RWPE2 (cell line): ENCODE data around the gene ARHGEF10L.

Experiments used
- ATAC-seq: fragments of 200-7000 bp; cut with Tn5 transposase; 3 replicates; pipeline ENCODE4 v1.9.1; 2021; ENCODE audit warnings: low read depth
- DNase-seq: peaks from one replicate; pipeline ENCODE4 v3.0.0-alpha.2; 2020; ENCODE audit warnings: low spot score
- H3K27ac ChIP-seq: fragments of 450-650 bp; 2 replicates; pipeline ENCODE4 v1.5.1; 2017; ENCODE audit warnings: mild to moderate bottlenecking; ENCODE audit not compliant: poor library complexity, severe bottlenecking
- H3K27me3 ChIP-seq: fragments of 250-450 bp; sonication (Bioruptor Pico); 2 replicates; pipeline ENCODE4 v1.5.1; 2021; ENCODE audit warnings: mild to moderate bottlenecking, moderate library complexity; ENCODE audit not compliant: insufficient read depth, poor library complexity, severe bottlenecking
- H3K36me3 ChIP-seq: fragments of 250-450 bp; sonication (Bioruptor Pico); 2 replicates; pipeline ENCODE4 v1.5.1; 2020; ENCODE audit warnings: low read depth, mild to moderate bottlenecking, moderate library complexity
- H3K4me1 ChIP-seq: fragments of 250-450 bp; sonication (Bioruptor Pico); 2 replicates; pipeline ENCODE4 v1.5.1; 2021; ENCODE audit warnings: mild to moderate bottlenecking, moderate library complexity; ENCODE audit not compliant: insufficient read depth, poor library complexity, severe bottlenecking
- H3K4me3 ChIP-seq: fragments of 250-450 bp; sonication (Bioruptor Pico); 2 replicates; pipeline ENCODE4 v1.5.1; 2021; ENCODE audit warnings: mild to moderate bottlenecking, moderate library complexity; ENCODE audit not compliant: severe bottlenecking
- H3K9me3 ChIP-seq: fragments of 250-450 bp; sonication (Bioruptor Pico); 2 replicates; pipeline ENCODE4 v1.5.1; 2021; ENCODE audit warnings: mild to moderate bottlenecking, moderate library complexity; ENCODE audit not compliant: severe bottlenecking
- TF ChIP-seq, protein P1 (sequence below): fragments of 450-650 bp; IDR thresholded peaks from one replicate; pipeline ENCODE4 v1.5.1; 2017; ENCODE audit warnings: mild to moderate bottlenecking, moderate library complexity; ENCODE audit not compliant: poor library complexity, severe bottlenecking

Gene ARHGEF10L

DNA sequence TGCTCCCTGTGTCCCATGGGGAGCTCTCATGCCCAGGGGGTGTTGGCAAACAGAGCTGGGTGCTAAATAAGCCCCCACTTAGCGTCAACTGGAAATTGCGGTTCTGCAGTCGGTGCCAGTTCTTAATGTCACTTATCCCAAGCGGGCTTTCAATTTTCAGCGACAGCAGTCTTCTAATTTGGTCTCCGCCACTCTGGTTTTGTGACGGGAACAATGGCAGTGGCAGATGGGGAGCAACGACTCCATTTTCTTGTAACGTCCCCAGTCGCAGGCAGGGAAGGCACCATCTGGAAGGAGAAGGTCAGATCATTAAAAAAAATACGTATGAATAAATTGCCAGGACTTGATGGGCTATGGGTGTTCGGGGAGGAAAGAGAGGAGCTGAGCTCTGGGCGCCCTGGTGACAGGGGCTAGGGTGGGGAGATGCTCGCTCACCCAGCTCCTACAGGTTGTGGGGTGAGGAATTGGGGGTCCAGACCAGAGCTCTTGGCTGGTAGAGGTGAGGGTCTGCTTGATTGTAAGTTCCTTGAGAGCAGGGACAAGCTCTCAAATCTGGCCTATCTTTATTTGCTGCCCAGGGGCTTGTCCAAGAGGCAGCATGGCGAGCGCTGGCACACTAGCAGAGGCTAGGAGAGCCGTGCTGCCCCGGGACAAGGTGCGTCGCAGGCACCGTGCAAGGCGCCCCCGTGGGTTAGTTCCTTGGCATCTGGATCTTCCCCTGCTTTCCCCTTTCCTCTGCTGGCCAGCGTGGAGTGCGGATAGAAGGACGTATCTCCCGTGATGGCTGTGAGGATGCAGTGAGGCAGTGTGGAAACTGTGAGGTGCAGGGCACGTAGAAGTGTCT lies 105.8 kb downstream of the ARHGEF10L start:
- Histone ChIP-seq H3K27ac (no peak overlapping the region), H3K4me3 (no peak overlapping the region), H3K4me1 (no peaks in the 10 kb centered on the region), H3K36me3 (no peaks in the 10 kb centered on the region; the same call in 1 of the 2 replicates), H3K9me3 (no peaks in the 10 kb centered on the region), H3K27me3 (no peaks in the 10 kb centered on the region)
- ATAC-seq: no peak
- DNase-seq: no peak
- TF ChIP-seq, protein P1, sequence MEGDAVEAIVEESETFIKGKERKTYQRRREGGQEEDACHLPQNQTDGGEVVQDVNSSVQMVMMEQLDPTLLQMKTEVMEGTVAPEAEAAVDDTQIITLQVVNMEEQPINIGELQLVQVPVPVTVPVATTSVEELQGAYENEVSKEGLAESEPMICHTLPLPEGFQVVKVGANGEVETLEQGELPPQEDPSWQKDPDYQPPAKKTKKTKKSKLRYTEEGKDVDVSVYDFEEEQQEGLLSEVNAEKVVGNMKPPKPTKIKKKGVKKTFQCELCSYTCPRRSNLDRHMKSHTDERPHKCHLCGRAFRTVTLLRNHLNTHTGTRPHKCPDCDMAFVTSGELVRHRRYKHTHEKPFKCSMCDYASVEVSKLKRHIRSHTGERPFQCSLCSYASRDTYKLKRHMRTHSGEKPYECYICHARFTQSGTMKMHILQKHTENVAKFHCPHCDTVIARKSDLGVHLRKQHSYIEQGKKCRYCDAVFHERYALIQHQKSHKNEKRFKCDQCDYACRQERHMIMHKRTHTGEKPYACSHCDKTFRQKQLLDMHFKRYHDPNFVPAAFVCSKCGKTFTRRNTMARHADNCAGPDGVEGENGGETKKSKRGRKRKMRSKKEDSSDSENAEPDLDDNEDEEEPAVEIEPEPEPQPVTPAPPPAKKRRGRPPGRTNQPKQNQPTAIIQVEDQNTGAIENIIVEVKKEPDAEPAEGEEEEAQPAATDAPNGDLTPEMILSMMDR: no peak

DNA sequence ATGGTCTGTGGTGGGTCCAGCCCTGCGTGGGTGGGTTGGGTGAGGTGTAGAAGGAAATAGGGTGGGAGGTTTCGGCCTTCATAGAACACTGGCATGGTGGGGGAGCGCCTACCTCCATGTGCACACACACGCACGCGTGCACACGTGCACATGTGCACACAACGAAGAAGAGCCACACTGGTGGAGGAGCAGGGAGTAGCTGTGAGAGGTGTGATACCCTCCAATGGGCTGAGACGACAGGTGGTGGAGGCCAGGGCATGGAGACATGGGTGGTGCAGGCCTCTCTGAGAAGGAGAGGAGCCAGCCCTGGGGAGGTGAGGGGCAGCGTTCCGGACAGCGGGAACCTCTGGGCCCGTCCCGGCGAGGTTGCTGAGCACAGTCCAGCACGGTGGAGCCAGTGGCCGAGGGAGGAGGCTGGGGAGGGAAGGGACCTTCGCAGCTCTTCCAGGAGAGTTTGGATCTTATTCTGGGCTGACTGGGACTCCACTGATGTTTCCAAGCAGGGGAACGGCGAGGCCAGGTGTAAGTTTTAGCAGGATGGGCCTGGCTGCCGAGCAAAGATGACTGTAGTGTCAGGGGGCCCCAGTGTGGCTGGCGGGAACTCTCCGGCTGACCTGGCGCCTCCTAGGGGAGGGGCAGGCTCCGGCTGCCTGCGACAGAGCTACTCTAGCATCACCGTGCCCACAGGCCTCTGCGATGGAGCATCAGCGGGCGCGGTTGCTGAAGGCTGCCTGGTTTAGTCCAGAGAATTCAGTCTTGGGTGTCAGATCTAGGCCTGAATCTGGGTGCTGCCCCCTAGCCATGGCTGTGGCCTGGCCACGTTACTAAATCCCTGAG lies 107.2 kb downstream of the ARHGEF10L start:
- TF ChIP-seq, protein P1: no peak
- no peaks in the 10 kb centered on the region for H3K36me3 ChIP-seq
- no peak for DNase-seq
- no peaks in the 10 kb centered on the region for H3K9me3 ChIP-seq
- no peaks in the 10 kb centered on the region for H3K27me3 ChIP-seq
- H3K4me1 ChIP-seq: no peaks in the 10 kb centered on the region
- ATAC-seq: no peak
- H3K4me3 ChIP-seq: no peak overlapping the region
- no peak overlapping the region for H3K27ac ChIP-seq

DNA sequence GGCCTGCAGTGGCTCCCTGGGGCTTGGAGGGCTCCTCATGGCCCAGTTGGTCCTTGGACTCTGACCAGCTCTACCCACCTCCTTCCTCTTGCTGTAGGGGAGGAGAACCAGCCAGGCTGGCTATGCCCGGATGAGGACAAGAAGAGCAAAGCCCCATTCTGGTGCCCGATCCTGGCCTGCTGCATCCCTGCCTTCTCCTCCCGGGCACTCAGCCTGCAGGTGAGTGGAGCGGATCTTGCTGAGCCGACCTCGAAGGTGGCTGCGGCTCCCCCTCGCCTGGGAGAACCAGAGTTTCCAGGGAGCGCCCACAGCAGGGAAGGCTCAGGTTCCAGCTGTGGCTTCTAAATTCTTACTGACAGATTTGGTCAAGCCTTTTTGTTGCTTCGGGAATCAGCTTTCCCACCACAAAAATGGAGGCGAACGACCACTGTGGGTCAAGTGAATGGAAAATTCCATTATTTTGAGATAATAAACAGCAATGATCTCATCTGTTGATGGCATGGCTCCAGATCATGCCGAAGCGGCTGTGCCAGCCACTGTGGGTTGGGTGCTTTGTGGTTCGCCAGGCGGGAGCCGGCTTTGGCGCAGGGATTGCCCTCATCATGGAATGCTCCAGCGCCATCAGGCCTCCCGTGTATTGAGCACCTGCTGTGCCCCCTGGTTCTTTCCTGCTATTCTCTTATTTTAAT lies 109.1 kb downstream of the ARHGEF10L start:
- H3K9me3 ChIP-seq: no peaks in the 10 kb centered on the region
- H3K4me1 ChIP-seq: no peaks in the 10 kb centered on the region
- H3K4me3 ChIP-seq: no peak overlapping the region
- H3K36me3 ChIP-seq: no peaks in the 10 kb centered on the region
- no peak for ATAC-seq
- TF ChIP-seq, protein P1: no peak
- no peak overlapping the region for H3K27ac ChIP-seq
- DNase-seq: no peak
- H3K27me3 ChIP-seq: no peaks in the 10 kb centered on the region

DNA sequence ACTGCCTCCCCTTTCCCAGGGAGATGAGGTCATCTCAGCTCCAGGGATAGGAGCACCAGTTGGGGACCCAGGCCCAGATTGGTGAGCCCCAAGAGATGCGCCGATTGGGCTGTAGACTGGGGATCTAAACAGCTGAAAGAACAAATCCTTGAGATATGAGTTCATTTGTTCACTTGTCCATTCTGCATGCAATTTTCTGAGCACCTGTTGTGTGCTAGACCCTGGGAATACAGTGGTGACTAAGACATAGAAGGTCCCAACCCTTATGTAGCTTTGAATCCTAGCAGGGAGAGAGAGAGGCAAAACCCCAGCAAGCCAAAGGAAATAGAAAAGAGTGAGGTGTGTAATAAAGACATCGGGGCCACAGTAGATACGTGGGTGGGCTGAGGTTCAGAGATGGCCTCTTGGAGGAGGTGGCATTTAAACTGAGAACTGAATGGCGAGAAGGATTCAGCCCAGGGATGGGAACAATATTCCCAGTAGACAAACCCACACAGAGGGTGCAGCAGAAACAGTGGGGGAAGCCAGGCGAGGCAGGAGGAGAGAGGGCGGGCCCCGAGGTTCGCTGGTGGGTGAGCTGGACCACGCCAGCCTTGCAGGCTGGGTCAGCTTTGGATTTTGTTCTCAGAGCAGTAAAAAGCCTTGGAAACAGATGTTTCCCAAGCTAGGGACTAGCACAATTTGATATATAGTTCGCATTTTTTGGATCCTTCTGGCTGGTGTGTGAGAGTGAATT lies 110.0 kb downstream of the ARHGEF10L start:
- Histone ChIP-seq H3K4me1 (no peaks in the 10 kb centered on the region), H3K9me3 (no peaks in the 10 kb centered on the region), H3K4me3 (no peak overlapping the region), H3K36me3 (no peaks in the 10 kb centered on the region), H3K27me3 (no peaks in the 10 kb centered on the region), H3K27ac (no peak overlapping the region)
- TF ChIP-seq, protein P1: no peak
- ATAC-seq: no peak
- no peak for DNase-seq
